ENCODE measurements around the gene NLE1. TPM values are rescaled to one million over a fixed set of nuclear protein-coding genes. Genes with fewer than 3 reads are reported as not detected.
"Not testable (repeated sequence)": the region's sequence is repeated elsewhere in the genome, so short reads cannot be mapped to it uniquely, and the experiment has no call there.

NLE1 gene
- total RNA-seq, 2 donors from 2014 or later, result 8.1 to 10.7 TPM

DNA sequence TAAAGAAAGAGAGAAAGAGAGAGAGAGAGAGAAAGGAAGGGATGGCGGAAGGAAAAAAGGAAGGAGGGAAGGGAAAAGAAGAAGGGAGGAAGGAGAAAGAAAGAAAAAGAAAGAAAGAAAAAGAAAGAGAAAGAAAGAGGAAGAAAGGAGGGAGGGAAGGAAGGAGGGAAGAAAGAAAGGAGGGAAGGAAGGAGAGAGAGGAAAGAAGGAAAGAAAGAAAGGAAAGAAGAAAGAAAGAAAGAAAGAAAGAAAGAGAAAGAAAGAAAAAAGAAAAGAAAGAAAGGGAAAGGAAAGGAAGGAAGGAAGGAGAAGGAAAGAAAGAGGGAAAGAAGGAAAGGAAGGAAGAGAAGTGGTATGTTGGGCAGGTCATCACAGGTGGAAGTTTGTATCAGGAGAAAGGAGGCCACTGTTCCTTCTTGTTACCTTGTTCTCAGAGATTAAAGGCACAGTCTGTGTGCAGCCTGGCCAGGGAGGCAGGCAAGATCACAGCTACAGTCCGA is 32.8 kb upstream of the NLE1 start:
- Histone ChIP-seq H3K4me1 (ENCODE audit: control insufficient read depth in 1 of 2, low read depth in 2 of 2) (no peaks in the 10 kb centered on the region), H3K9me3 (no peaks in the 10 kb centered on the region), H3K4me3 (no peak overlapping the region), H3K27ac (no peak overlapping the region), H3K36me3 (no peaks in the 10 kb centered on the region), H3K27me3 (replicated peaks; ENCODE audit: insufficient read depth) (no peaks in the 10 kb centered on the region)
- TF ChIP-seq, protein P1, sequence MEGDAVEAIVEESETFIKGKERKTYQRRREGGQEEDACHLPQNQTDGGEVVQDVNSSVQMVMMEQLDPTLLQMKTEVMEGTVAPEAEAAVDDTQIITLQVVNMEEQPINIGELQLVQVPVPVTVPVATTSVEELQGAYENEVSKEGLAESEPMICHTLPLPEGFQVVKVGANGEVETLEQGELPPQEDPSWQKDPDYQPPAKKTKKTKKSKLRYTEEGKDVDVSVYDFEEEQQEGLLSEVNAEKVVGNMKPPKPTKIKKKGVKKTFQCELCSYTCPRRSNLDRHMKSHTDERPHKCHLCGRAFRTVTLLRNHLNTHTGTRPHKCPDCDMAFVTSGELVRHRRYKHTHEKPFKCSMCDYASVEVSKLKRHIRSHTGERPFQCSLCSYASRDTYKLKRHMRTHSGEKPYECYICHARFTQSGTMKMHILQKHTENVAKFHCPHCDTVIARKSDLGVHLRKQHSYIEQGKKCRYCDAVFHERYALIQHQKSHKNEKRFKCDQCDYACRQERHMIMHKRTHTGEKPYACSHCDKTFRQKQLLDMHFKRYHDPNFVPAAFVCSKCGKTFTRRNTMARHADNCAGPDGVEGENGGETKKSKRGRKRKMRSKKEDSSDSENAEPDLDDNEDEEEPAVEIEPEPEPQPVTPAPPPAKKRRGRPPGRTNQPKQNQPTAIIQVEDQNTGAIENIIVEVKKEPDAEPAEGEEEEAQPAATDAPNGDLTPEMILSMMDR (IDR thresholded peaks at IDR 0.05), result no peak
- DNase-seq (ENCODE audit: low spot score) (no peak), ATAC-seq (ENCODE audit: insufficient number of reproducible peaks, low FRiP score, low read depth) (no peak)

DNA sequence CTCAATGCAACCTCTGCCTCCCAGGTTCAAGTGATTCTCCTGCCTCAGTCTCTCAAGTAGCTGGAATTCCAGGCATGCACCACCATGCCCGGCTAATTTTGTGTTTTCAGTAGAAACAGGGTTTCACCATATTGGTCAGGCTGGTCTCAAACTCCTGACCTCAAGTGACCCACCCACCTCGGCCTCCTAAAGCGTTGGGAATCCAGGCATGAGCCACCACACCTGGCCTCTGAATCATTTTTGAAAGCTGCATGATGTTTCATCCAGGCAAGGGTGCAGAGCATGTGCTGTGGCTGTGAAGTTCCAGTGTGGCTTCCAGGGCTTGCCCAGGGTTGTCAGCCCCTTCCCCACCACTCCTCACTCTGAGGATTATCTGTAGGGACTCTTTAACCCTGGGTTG is 30.2 kb upstream of the NLE1 start:
- not testable (repeated sequence) for H3K27me3 ChIP-seq (replicated peaks; ENCODE audit: insufficient read depth); H3K4me3 ChIP-seq; H3K36me3 ChIP-seq; H3K9me3 ChIP-seq; H3K4me1 ChIP-seq (ENCODE audit: control insufficient read depth in 1 of 2, low read depth in 2 of 2); H3K27ac ChIP-seq; DNase-seq (ENCODE audit: low spot score); ATAC-seq (ENCODE audit: insufficient number of reproducible peaks, low FRiP score, low read depth)

- no peak overlapping the region for H3K27ac ChIP-seq
- H3K36me3 ChIP-seq, result no peaks in the 10 kb centered on the region
- no peaks in the 10 kb centered on the region for H3K9me3 ChIP-seq
- TF ChIP-seq, protein P1 (IDR thresholded peaks at IDR 0.05), result no peak
- no peaks in the 10 kb centered on the region for H3K4me1 ChIP-seq (ENCODE audit: control insufficient read depth in 1 of 2, low read depth in 2 of 2)
- H3K4me3 ChIP-seq, result no peak overlapping the region
- ATAC-seq (ENCODE audit: insufficient number of reproducible peaks, low FRiP score, low read depth), result no peak
- DNase-seq (ENCODE audit: low spot score), result no peak
- no peaks in the 10 kb centered on the region for H3K27me3 ChIP-seq (replicated peaks; ENCODE audit: insufficient read depth)
Observed at GRCh38 chr17:35171834-35172233, 29.7 kb upstream of the NLE1 start.

DNA sequence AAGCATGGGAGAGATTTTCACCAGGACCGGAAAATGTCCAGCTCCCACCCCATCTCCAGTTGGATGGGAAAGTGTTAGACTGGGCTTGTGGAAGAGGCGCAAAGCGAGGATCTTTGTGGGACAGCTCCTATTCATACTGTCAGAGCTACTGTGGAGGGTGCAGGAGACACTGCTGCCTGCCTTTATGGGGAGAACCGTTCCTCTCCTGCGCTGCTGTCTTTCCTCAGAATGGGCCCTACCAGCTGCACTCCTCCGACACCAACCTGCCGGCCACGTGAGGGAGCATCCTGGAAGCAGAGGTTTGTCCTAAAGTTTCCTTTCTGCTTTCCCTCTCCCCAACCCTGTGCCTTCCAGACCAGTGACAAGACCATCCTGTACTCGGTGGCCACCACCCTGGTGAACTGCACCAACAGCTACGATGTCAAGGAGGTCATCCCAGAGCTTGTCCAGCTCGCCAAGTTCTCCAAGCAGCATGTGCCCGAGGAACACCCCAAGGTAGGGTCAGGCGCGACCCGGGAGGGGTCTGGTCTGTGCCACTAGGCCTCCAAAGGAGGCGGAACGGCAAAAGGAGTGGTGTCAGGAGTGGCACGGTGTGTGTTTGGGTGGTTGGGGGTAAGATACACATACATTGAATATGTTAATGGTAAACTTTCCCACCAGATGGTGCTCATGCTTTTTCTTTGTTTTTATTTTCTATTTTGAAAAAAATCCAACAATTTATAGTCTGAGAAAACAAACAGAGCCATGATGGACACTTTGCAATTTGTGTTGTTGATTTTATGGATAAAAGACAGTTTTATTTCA is 29.1 kb upstream of the NLE1 start:
- Histone ChIP-seq H3K9me3 (no peaks in the 10 kb centered on the region), H3K27me3 (replicated peaks; ENCODE audit: insufficient read depth) (no peaks in the 10 kb centered on the region), H3K4me3 (no peak overlapping the region), H3K4me1 (ENCODE audit: control insufficient read depth in 1 of 2, low read depth in 2 of 2) (no peaks in the 10 kb centered on the region), H3K36me3 (no peaks in the 10 kb centered on the region), H3K27ac (no peak overlapping the region)
- DNase-seq (ENCODE audit: low spot score) (no peak), ATAC-seq (ENCODE audit: insufficient number of reproducible peaks, low FRiP score, low read depth) (no peak)
- TF ChIP-seq, protein P1 (IDR thresholded peaks at IDR 0.05), result no peak

DNA sequence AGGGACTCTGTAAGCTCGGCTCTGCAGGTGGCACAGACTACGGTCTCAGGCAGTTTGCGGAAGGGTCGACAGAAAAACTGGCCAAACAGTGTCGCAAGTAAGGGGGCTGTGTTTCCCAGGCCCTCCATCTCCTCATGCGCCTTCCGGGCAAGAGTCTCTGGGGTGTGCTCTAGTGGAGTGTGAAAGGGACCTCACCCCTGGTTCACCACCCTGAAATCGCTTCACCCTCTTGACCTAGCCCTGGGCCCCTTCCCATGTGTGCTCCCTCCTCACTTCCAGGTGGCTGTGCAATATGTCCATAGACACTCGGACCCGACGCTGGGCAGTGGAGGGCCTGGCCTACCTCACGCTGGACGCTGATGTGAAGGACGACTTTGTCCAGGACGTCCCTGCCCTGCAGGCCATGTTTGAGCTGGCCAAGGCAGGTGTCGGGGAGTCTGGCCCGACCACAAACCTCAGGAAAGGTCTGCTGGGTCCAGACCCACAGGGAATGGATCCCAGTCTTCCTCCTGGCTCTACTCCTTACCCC is 27.8 kb upstream of the NLE1 start:
- no peaks in the 10 kb centered on the region for H3K36me3 ChIP-seq
- ATAC-seq (ENCODE audit: insufficient number of reproducible peaks, low FRiP score, low read depth), result no peak
- no peak overlapping the region for H3K4me3 ChIP-seq
- TF ChIP-seq, protein P1 (IDR thresholded peaks at IDR 0.05), result no peak
- DNase-seq (ENCODE audit: low spot score), result no peak
- no peaks in the 10 kb centered on the region for H3K4me1 ChIP-seq (ENCODE audit: control insufficient read depth in 1 of 2, low read depth in 2 of 2)
- no peaks in the 10 kb centered on the region for H3K27me3 ChIP-seq (replicated peaks; ENCODE audit: insufficient read depth)
- no peaks in the 10 kb centered on the region for H3K9me3 ChIP-seq
- H3K27ac ChIP-seq, result no peak overlapping the region

All from thoracic aorta (tissue), 2 donors.